HG03135 (cell line): Measurements from ENCODE around the gene IGF2.

Experiments
- ATAC-seq: cut with Tn5 transposase; IDR thresholded peaks from one replicate; pipeline ENCODE4 v1.9.1; 2021; ENCODE audit warnings: mild to moderate bottlenecking, moderate library complexity; ENCODE audit not compliant: unreplicated experiment

The IGF2 gene

GRCh38 chr11:2105511-2105910 lies 33.7 kb downstream of the IGF2 start:
- ATAC-seq: no peak

DNA sequence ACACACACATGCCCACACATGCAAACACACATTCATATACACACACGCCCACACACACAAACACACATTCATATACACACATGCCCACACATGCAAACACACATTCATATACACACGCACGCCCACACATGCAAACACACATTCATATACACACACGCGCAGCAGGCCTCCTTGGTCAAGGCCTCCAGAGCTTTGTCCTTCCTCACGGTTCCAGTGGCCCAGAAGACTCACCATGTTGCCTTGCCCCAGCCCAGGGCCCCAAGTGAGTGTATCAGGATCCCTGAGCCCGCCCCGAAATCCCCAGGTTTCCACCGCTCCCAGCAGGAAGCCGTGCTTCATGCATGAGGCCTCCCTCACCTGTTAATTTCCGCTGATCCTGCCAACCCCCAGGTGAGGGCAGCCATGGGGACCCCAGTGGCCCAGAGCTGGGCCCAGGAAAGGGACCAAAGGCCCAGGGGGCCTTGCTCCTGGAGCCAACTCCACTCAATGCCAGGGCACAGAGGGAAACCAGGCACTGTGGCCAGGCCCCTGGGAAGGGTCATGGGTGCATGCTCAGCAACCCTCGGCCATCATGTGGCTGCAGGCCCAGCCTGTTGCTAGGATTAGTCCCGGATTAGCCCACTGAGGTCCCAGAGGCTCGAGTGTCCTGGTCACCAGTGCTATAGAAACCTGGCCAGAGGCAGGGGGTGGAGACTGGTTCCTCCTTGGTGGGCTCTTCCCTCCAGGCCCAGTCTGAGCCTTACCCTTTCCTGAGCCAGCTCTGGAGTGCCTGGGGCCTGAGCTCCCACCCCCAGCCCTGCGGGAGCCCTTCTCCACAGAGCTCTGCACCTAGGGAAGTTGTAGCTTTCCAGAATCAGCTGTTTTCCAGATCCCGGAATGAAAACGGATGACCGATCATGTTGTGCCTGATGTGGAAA lies 34.4 kb downstream of the IGF2 start:
- ATAC-seq: no peak

GRCh38 chr11:2103668-2104523 lies 35.3 kb downstream of the IGF2 start:
- ATAC-seq: no peak

- no peak for ATAC-seq
Observed at GRCh38 chr11:2102883-2103213, 36.3 kb downstream of the IGF2 start.

DNA sequence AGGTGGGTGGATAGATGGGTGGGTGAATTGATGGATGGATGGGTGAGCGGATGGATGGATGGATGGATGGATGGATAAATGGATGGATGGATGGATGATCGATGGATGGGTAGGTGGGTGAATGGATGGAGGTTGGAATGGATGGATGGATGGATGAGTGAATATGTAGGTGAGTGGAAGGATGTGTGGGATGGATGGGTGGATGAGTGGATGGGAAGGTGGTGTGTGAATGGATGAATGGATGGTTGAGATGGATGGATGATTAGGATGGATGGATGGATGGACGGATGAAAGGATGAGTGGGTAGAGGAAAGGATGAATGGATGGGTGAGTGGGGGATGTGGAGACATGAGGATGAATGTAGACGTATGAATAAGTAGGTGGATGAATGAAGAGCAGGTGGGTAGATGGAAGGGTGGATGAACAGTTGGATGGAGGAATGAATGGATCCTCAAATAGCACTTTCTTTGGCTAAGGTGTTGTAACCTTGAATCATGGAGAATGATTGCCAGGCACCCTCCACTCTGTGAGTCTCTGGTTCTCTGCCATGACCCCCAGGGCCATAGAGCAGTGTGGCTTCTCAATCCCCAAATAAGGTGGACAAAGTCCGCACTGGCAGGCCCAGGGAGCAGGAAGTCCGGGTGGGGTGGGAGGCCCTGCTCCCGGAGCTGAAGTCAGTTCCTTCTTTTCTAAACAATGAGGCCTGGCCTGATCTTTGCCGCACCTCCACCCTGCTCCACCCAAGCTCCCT lies 36.9 kb downstream of the IGF2 start:
- ATAC-seq: no peak

GRCh38 chr11:2101171-2101675 lies 38.0 kb downstream of the IGF2 start:
- no peak for ATAC-seq

DNA sequence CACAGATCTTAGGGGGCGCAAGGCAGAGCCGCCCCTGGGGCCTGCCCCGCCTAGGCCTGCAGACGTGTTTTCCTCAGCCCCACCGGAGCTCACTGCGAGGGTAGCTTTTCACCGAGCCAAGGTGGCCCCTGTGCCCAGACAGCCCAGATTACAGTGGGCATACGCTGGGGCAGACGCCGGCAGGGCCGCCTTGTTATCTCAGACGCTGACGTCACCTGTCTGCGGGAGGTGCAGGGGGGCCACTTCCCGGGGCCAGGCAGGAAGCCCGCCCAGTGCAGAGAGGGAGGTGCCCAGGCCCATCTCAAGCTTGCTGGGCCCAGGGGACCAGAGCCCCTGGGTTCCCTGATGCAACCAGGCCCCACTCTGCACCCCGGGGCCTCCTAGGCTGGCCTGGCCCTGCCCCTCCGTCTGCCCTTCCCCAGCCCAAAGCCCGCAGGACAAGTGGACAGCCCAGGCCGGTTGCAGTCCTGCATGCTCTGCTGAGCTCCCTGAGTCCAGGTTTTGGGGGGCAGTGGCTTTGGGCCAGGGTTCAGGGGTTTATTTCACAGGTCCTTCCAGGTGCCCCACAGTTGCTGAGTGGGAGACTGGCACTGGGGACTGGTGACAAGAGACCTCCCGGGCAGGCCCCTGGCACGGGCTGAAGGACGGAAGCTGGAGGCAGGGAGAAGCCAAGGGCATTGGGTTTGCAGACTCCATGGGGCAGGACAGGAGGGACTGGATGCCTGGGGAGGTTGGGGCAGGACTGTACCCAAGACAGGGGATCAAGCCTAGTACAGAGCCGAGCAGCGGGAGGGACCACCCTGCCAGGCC lies 38.6 kb downstream of the IGF2 start:
- ATAC-seq: no peak

DNA sequence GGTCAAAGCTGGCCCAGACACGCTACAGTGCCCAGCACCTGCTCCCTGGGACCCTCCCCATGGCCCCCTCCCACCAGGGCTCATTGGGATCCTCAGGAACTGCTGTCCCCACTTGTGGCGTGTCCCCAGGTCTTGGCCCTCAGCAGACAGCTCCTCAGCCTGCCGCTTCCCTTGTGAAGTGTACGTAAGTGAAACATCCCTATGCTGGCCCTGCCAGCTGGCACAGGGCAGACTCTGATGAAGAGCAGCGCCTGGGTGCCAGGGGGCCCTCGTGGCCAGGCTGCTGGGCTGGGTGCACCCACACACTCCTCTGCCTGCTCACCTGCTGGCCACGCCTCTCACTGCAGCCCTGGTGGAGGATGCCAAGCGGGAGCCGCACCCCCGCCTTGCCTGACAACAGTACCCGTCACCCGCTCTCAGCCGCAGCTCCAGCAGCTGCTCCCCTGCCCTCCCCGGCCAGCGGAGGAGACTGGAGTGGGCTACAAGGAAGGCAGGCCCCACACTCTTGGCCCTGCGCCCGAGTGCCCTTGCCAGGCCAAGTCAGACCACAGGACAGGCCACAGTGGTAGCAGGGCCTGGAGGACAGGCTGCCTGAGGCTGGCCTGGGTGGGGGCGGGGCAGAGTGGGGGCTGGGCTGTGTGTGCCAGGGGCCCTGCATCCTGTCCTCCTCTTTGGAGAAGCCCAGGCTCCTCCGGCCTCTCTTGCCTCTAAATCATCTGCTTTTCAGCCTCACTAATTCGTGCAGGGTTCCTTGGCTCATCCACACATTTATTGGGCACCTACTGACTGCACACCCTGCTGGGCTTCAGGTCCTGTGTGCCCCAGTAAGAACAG lies 39.5 kb downstream of the IGF2 start:
- no peak for ATAC-seq

GRCh38 chr11:2098691-2099515 lies 40.3 kb downstream of the IGF2 start:
- ATAC-seq: no peak

- no peak for ATAC-seq
Observed at GRCh38 chr11:2097998-2098690, 41.0 kb downstream of the IGF2 start.

GRCh38 chr11:2097356-2097997 lies 41.7 kb downstream of the IGF2 start:
- ATAC-seq: no peak

DNA sequence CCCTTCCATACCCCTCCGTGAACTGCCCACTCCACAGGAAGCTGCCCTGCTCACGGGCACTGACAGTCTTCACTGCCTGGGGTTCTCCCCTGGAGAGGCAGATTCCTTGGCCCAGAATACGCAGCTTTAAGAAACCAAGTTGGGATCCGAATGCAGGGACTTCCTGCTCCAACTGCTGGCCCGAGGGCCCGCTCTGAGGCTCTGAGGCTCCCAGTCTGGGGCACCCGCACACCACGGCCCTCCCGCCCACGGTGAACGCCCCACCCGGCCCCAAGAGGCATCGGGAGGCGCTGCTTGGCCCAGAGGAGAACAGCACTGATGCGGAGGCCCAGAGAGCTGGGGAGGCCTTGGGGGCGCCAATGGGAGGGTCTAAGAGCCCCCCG lies 42.3 kb downstream of the IGF2 start:
- ATAC-seq: no peak

DNA sequence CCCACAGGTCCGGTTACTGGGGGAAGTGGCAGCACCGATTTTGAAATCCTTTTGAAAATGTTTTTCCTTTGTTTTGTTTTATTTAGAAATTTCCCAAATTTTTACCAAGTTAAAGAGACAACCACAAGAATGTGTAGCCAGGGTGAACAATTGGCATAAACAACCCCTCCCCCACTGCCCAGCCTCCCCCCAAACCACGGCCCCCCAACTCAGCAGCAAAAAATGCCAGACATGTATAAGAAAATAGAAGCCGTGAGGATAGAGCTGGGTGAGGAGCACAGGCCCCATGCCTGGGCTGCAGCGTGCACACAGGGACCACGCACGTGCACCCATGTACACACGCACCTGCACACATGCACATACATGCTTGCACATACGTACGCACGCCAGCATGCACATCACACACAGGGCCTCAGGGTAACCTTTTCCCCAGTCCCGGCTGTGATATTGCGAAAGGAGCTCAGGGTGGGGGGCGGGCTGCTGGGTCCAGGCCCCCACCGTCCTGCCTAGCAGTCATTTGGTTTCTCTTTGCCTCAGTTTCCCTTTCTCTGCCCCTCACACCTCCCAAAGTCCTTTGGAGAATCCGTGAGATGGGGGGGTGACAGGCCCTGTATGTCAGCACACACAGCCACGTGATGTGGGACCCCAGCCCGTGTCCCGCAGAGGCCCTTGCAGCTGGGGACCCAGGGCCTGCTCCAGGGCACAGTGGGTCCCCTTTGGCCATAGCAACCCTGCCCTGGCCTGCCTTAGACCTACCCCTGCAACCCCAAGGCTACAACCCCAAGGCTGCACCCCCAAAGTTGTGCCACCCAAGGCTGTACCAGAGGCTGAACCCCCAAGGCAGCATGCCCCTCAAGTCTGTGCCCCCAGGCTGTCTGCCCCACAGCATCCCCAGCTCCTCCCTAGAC lies 42.9 kb downstream of the IGF2 start:
- ATAC-seq: no peak

- ATAC-seq: no peak
Observed at GRCh38 chr11:2095542-2095941, 43.6 kb downstream of the IGF2 start.

DNA sequence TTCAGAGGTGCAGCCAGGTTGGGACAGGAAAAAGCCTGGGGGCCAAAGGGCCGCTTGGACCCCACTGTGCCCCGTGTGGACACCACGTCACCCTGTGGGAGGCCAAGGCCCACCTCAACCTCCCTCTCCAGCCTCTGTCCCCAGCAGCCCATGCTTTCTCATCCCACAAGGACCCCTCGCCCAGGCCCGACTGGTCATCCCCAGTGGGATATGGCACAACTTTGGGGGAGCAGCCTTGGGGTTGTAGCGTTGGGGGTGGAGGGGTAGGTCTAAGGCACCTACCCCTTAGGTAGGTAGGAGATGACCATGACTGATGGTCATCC lies 44.0 kb downstream of the IGF2 start:
- no peak for ATAC-seq

DNA sequence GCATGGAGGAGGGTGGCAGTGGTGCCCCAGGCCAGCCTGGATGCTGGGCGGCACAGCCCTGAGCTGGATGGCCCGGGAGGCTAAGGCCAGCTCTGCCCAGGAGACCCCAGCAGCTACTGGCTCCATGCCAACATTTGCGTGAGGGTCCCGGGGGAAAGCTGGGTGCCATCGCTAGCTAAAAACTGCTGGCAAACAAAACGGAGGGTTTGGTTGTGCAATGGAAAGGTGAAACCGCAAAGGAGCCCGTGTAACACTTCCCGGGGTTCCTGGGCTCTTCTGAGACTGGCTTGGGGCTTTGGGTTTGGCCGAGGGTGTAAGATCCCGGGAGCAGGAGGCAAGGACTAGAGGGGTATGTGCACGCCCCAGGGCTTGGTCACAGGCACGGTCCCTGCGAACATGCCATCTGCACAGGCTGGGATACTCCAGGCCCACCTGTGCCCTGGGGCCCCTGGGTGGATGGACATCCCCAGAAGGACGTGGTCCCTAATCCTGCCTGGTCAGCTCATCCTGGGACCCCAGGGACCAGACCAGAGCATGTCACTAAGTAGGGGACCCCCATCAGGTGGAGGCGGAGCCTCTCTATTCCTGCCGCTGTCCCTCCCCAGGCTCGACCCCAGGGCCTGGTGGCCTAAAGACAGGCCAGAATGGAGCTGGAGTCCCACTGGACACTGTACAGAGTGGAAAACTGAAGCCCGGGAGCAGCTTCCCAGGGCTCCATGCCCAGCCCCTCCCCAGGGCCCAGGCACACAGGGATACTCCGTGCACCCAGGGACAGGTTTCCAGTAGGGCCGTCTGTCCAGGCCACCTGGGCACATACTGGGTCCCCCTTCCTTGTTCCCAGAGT lies 44.6 kb downstream of the IGF2 start:
- ATAC-seq: no peak
